ENCODE results near the gene COL4A1. TPM values are rescaled to one million over a fixed set of nuclear protein-coding genes. Genes with fewer than 3 reads are reported as not detected.
A peak's percentile ranks its signal among the peaks of the same experiment; 100 is the strongest.
"Not testable (repeated sequence)": the region's sequence is repeated elsewhere in the genome, so short reads cannot be mapped to it uniquely, and the experiment has no call there.

The COL4A1 gene
- total RNA-seq, 1 donor from 2014 or later, result 5,210 TPM

GRCh38 chr13:110323172-110323891, 16.4 kb upstream of the COL4A1 start:
- DNase-seq (ENCODE audit: low spot score), result no peak
- peak overlapping the region; percentile 88 for H3K27ac Mint-ChIP-seq (ENCODE audit: unreplicated experiment)
- H3K36me3 Mint-ChIP-seq (ENCODE audit: low read depth), result peaks cover 26% of the 10 kb centered on the region
- peak; percentile 47 for TF ChIP-seq CTCF (IDR thresholded peaks at IDR 0.05)
- peaks cover 95% of the 10 kb centered on the region for H3K4me1 Mint-ChIP-seq (ENCODE audit: low read depth)
- no peaks in the 10 kb centered on the region for H3K27me3 Mint-ChIP-seq (ENCODE audit: low read depth)
- no peaks in the 10 kb centered on the region for H3K9me3 Mint-ChIP-seq (ENCODE audit: low read depth)
- H3K4me3 Mint-ChIP-seq (ENCODE audit: unreplicated experiment), result no peak overlapping the region

- peaks cover 30% of the 10 kb centered on the region for H3K36me3 Mint-ChIP-seq (ENCODE audit: low read depth)
- DNase-seq (ENCODE audit: low spot score), result no peak
- H3K9me3 Mint-ChIP-seq (ENCODE audit: low read depth), result no peaks in the 10 kb centered on the region
- no peaks in the 10 kb centered on the region for H3K27me3 Mint-ChIP-seq (ENCODE audit: low read depth)
- no peak overlapping the region for H3K4me3 Mint-ChIP-seq (ENCODE audit: unreplicated experiment)
- peak overlapping the region; percentile 88 for H3K27ac Mint-ChIP-seq (ENCODE audit: unreplicated experiment)
- TF ChIP-seq CTCF (IDR thresholded peaks at IDR 0.05), result no peak
- peaks cover 95% of the 10 kb centered on the region for H3K4me1 Mint-ChIP-seq (ENCODE audit: low read depth)
These were observed 15.8 kb upstream of the COL4A1 start for GRCh38 chr13:110322828-110323171.

GRCh38 chr13:110322126-110322827, 15.3 kb upstream of the COL4A1 start:
- no peak for DNase-seq (ENCODE audit: low spot score)
- no peak for TF ChIP-seq CTCF (IDR thresholded peaks at IDR 0.05)
- peaks cover 95% of the 10 kb centered on the region for H3K4me1 Mint-ChIP-seq (ENCODE audit: low read depth)
- no peaks in the 10 kb centered on the region for H3K9me3 Mint-ChIP-seq (ENCODE audit: low read depth)
- no peaks in the 10 kb centered on the region for H3K27me3 Mint-ChIP-seq (ENCODE audit: low read depth)
- H3K4me3 Mint-ChIP-seq (ENCODE audit: unreplicated experiment), result peak overlapping the region; percentile 3
- peak overlapping the region; percentile 88 for H3K27ac Mint-ChIP-seq (ENCODE audit: unreplicated experiment)
- H3K36me3 Mint-ChIP-seq (ENCODE audit: low read depth), result peaks cover 34% of the 10 kb centered on the region

- not testable (repeated sequence) for DNase-seq (ENCODE audit: low spot score); H3K9me3 Mint-ChIP-seq (ENCODE audit: low read depth); H3K4me3 Mint-ChIP-seq (ENCODE audit: unreplicated experiment); H3K27me3 Mint-ChIP-seq (ENCODE audit: low read depth)
- peaks cover 94% of the 10 kb centered on the region for H3K4me1 Mint-ChIP-seq (ENCODE audit: low read depth)
- H3K36me3 Mint-ChIP-seq (ENCODE audit: low read depth), result peaks cover 34% of the 10 kb centered on the region
- peak overlapping the region; percentile 88 for H3K27ac Mint-ChIP-seq (ENCODE audit: unreplicated experiment)
These were observed 14.6 kb upstream of the COL4A1 start for GRCh38 chr13:110321573-110321972.

- H3K27ac Mint-ChIP-seq (ENCODE audit: unreplicated experiment), result peak overlapping the region; percentile 77
- H3K4me3 Mint-ChIP-seq (ENCODE audit: unreplicated experiment), result no peak overlapping the region
- DNase-seq (ENCODE audit: low spot score), result no peak
- H3K9me3 Mint-ChIP-seq (ENCODE audit: low read depth), result no peaks in the 10 kb centered on the region
- H3K4me1 Mint-ChIP-seq (ENCODE audit: low read depth), result peaks cover 93% of the 10 kb centered on the region
- no peaks in the 10 kb centered on the region for H3K27me3 Mint-ChIP-seq (ENCODE audit: low read depth)
- H3K36me3 Mint-ChIP-seq (ENCODE audit: low read depth), result peaks cover 41% of the 10 kb centered on the region
- TF ChIP-seq CTCF (IDR thresholded peaks at IDR 0.05), result no peak
These were observed 13.7 kb upstream of the COL4A1 start for GRCh38 chr13:110320645-110321044.

All from chondrocyte (in vitro differentiated cells).